H9 (cell line): ENCODE results near the gene ARHGAP29. TPM values are rescaled to one million over a fixed set of nuclear protein-coding genes. Genes with fewer than 3 reads are reported as not detected.

Source experiments
- DNase-seq: peaks from one replicate; pipeline ENCODE4 v3.0.0-alpha.2; 2017
- H2AFZ ChIP-seq: one replicate; pipeline ENCODE4 v1.6.1; 2013; ENCODE audit warnings: mild to moderate bottlenecking, low read length, control low read depth, moderate library complexity
- H2AK5ac ChIP-seq: 2 replicates; pipeline ENCODE4 v1.6.1; 2013; ENCODE audit warnings: low read length, control low read depth, mixed read lengths; ENCODE audit not compliant: insufficient read length
- H2BK120ac ChIP-seq: one replicate; pipeline ENCODE4 v1.6.1; 2013; ENCODE audit warnings: low read depth, mild to moderate bottlenecking, low read length, control low read depth, inconsistent platforms; ENCODE audit not compliant: poor library complexity, severe bottlenecking
- H2BK12ac ChIP-seq: 2 replicates; pipeline ENCODE4 v1.6.1; 2013; ENCODE audit warnings: low read length, control low read depth, mixed read lengths, low read depth; ENCODE audit not compliant: insufficient read length
- H2BK15ac ChIP-seq: 2 replicates; pipeline ENCODE4 v1.6.1; 2013; ENCODE audit warnings: low read depth, low read length, control low read depth
- H2BK20ac ChIP-seq: one replicate; pipeline ENCODE4 v1.6.1; 2013; ENCODE audit warnings: low read depth, mild to moderate bottlenecking, low read length, control low read depth, inconsistent platforms; ENCODE audit not compliant: poor library complexity, severe bottlenecking
- H2BK5ac ChIP-seq: 2 replicates; pipeline ENCODE4 v1.6.1; 2013; ENCODE audit warnings: low read length, control low read depth, mixed read lengths; ENCODE audit not compliant: insufficient read length
- H3K14ac ChIP-seq: 2 replicates; pipeline ENCODE4 v1.6.1; 2013; ENCODE audit warnings: low read length, control low read depth; ENCODE audit not compliant: insufficient read depth
- H3K18ac ChIP-seq: 2 replicates; pipeline ENCODE4 v1.6.1; 2013; ENCODE audit warnings: low read depth, mild to moderate bottlenecking, mixed read lengths, low read length, control low read depth; ENCODE audit not compliant: insufficient read length
- H3K23ac ChIP-seq: 2 replicates; pipeline ENCODE4 v1.6.1; 2013; ENCODE audit warnings: low read length, control low read depth, mixed read lengths, low read depth; ENCODE audit not compliant: insufficient read length
- H3K23me2 ChIP-seq: 2 replicates; pipeline ENCODE4 v1.6.1; 2013; ENCODE audit warnings: low read depth, mild to moderate bottlenecking, mixed read lengths, low read length, control low read depth; ENCODE audit not compliant: insufficient read length, poor library complexity, severe bottlenecking
- H3K27ac ChIP-seq: 2 replicates; pipeline ENCODE4 v1.5.1; 2013; ENCODE audit warnings: low read length, control low read depth, mixed read lengths, low read depth; ENCODE audit not compliant: insufficient read length
- H3K27me3 ChIP-seq: 2 replicates; pipeline ENCODE4 v1.6.1; 2013; ENCODE audit warnings: low read length, control low read depth, inconsistent platforms; ENCODE audit not compliant: insufficient read depth
- H3K4ac ChIP-seq: 2 replicates; pipeline ENCODE4 v1.6.1; 2013; ENCODE audit warnings: low read depth, mild to moderate bottlenecking, control low read depth, inconsistent platforms, low read length, moderate library complexity
- H3K4me1 ChIP-seq: 2 replicates; pipeline ENCODE4 v1.6.1; 2013; ENCODE audit warnings: low read length, control low read depth, inconsistent platforms; ENCODE audit not compliant: insufficient read depth
- H3K4me2 ChIP-seq: 2 replicates; pipeline ENCODE4 v1.6.1; 2013; ENCODE audit warnings: low read length, control low read depth, mixed read lengths; ENCODE audit not compliant: insufficient read length, insufficient read depth
- H3K56ac ChIP-seq: 2 replicates; pipeline ENCODE4 v1.6.1; 2013; ENCODE audit warnings: low read depth, mild to moderate bottlenecking, mixed read lengths, low read length, control low read depth; ENCODE audit not compliant: insufficient read length
- H3K79me1 ChIP-seq: 2 replicates; pipeline ENCODE4 v1.6.1; 2013; ENCODE audit warnings: low read depth, mild to moderate bottlenecking, moderate library complexity, low read length, control low read depth, inconsistent platforms; ENCODE audit not compliant: insufficient read depth, poor library complexity, severe bottlenecking
- H3K79me2 ChIP-seq: 2 replicates; pipeline ENCODE4 v1.6.1; 2013; ENCODE audit warnings: low read length, control low read depth, inconsistent platforms; ENCODE audit not compliant: insufficient read depth
- H3K9ac ChIP-seq: 2 replicates; pipeline ENCODE4 v1.6.1; 2013; ENCODE audit warnings: low read length, control low read depth, mixed read lengths; ENCODE audit not compliant: insufficient read length; ENCODE audit errors: extremely low read depth
- H3K9me3 ChIP-seq: one replicate; pipeline ENCODE4 v1.6.1; 2013; ENCODE audit warnings: low read depth, low read length, inconsistent platforms; ENCODE audit not compliant: control insufficient read depth
- H3T11ph ChIP-seq: one replicate; pipeline ENCODE4 v1.6.1; 2013; ENCODE audit warnings: mild to moderate bottlenecking, low read length, control low read depth, inconsistent platforms
- H4K20me1 ChIP-seq: one replicate; pipeline ENCODE4 v1.6.1; 2013; ENCODE audit not compliant: control insufficient read depth, insufficient read length, insufficient read depth
- H4K5ac ChIP-seq: 2 replicates; pipeline ENCODE4 v1.6.1; 2013; ENCODE audit warnings: low read depth, mild to moderate bottlenecking, mixed read lengths, low read length, control low read depth; ENCODE audit not compliant: insufficient read length
- H4K8ac ChIP-seq: replicated peaks from 2 replicates; pipeline ENCODE4 v1.6.1; 2013; ENCODE audit warnings: low read length, control low read depth, mixed read lengths, low read depth; ENCODE audit not compliant: insufficient read length
- H4K91ac ChIP-seq: 2 replicates; pipeline ENCODE4 v1.6.1; 2013; ENCODE audit warnings: low read depth, mild to moderate bottlenecking, moderate library complexity, mixed read lengths, low read length, control low read depth; ENCODE audit not compliant: insufficient read length
- H3K27ac Mint-ChIP-seq, 3 experiments: 2 replicates in 2 of 3; 3 replicates in 1 of 3; pipeline ENCODE4 v1.8.0; 2020 to 2021; ENCODE audit warnings: mixed read lengths in 3 of 3, mild to moderate bottlenecking in 1 of 3, moderate library complexity in 1 of 3
- H3K27me3 Mint-ChIP-seq: 2 replicates; pipeline ENCODE4 v1.8.0; 2021; ENCODE audit warnings: low read depth, mild to moderate bottlenecking, moderate library complexity, mixed read lengths
- H3K36me3 Mint-ChIP-seq, 3 experiments: 2 replicates in 2 of 3; 3 replicates in 1 of 3; pipeline ENCODE4 v1.8.0; 2020 to 2021; ENCODE audit warnings: low read depth in 3 of 3, mixed read lengths in 3 of 3; ENCODE audit not compliant: insufficient read depth in 1 of 3
- H3K4me1 Mint-ChIP-seq, 2 experiments: 2 replicates each; pipeline ENCODE4 v1.8.0; 2020; ENCODE audit warnings: mixed read lengths in 2 of 2
- H3K4me3 Mint-ChIP-seq, 2 experiments: 2 replicates in 1 of 2; 3 replicates in 1 of 2; pipeline ENCODE4 v1.8.0; 2020 to 2021; ENCODE audit warnings: mild to moderate bottlenecking in 2 of 2, mixed read lengths in 2 of 2, moderate library complexity in 1 of 2
- H3K9me3 Mint-ChIP-seq, 2 experiments: 2 replicates in 1 of 2; 3 replicates in 1 of 2; pipeline ENCODE4 v1.8.0; 2020; ENCODE audit warnings: mild to moderate bottlenecking in 2 of 2, mixed read lengths in 2 of 2, moderate library complexity in 1 of 2
- CTCF ChIP-seq: fragments of 200-600 bp; sonication (generic); conservative IDR thresholded peaks from 3 replicates; pipeline ENCODE4 v1.8.0; 2021; ENCODE audit warnings: antibody characterized with exemption, mild to moderate bottlenecking
- whole genome bisulfite sequencing: extraction: QIAGEN DNeasy Blood & Tissue Kit; methylation state at CpG from one replicate; pipeline ENCODE4 v1.1.7; 2013; ENCODE audit warnings: missing lambda C conversion rate, low lambda C conversion rate, mixed read lengths; ENCODE audit not compliant: insufficient read length; ENCODE audit errors: extremely low coverage; 5-methylcytosine and 5-hydroxymethylcytosine counted together
- total RNA-seq: library from RNA; stranded (reverse); gene quantifications from 2 replicates; pipeline ENCODE4 v1.2.1, GENCODE V29; 2021

The ARHGAP29 gene
- total RNA-seq, 1 experiment from 2014 or later = 1.3 TPM

GRCh38 chr1:94193128-94193527 is 44.3 kb downstream of the ARHGAP29 start:
- H2AK5ac ChIP-seq = no peak overlapping the region
- H4K91ac ChIP-seq = no peak overlapping the region
- no peak overlapping the region for H3K56ac ChIP-seq
- H2BK12ac ChIP-seq = no peak overlapping the region
- no peak for TF ChIP-seq CTCF
- peaks cover 3 to 5% of the 10 kb centered on the region in 2 experiments; a peak in 3 of 4 replicates for H3K4me1 Mint-ChIP-seq
- H3K4me1 ChIP-seq = no peaks in the 10 kb centered on the region
- no peak overlapping the region for H2BK15ac ChIP-seq
- H3K4ac ChIP-seq = no peak overlapping the region
- H3T11ph ChIP-seq = no peak overlapping the region
- no peak overlapping the region for H3K9ac ChIP-seq
- H3K79me2 ChIP-seq = no peaks in the 10 kb centered on the region
- no peaks in the 10 kb centered on the region for H3K36me3 Mint-ChIP-seq
- H3K27ac Mint-ChIP-seq = no peak overlapping the region
- H3K79me1 ChIP-seq = no peaks in the 10 kb centered on the region
- no peak overlapping the region for H3K27ac ChIP-seq
- H3K23me2 ChIP-seq = no peaks in the 10 kb centered on the region
- H4K5ac ChIP-seq = no peak overlapping the region
- no peak overlapping the region for H3K23ac ChIP-seq
- no peak overlapping the region for H4K8ac ChIP-seq
- H3K9me3 ChIP-seq = no peaks in the 10 kb centered on the region
- no peaks in the 10 kb centered on the region for H3K9me3 Mint-ChIP-seq
- H3K27me3 Mint-ChIP-seq = no peaks in the 10 kb centered on the region; the same call in 1 of the 2 replicates
- DNase-seq = no peak
- no peak overlapping the region for H3K18ac ChIP-seq
- H2BK120ac ChIP-seq = no peak overlapping the region
- H3K14ac ChIP-seq = no peak overlapping the region
- H3K4me3 Mint-ChIP-seq = no peak overlapping the region
- no peak overlapping the region for H2BK5ac ChIP-seq
- no peaks in the 10 kb centered on the region for H4K20me1 ChIP-seq
- no peaks in the 10 kb centered on the region for H3K27me3 ChIP-seq
- no CpG with 5 or more reads among the region's 1 CpG for WGBS
- no peak overlapping the region for H2BK20ac ChIP-seq
- no peak overlapping the region for H3K4me2 ChIP-seq
- no peak overlapping the region for H2AFZ ChIP-seq
